CD4-positive, alpha-beta T cell treated with Interleukin-2 at 100 ng/mL for 4 hours (primary cell): ENCODE measurements around the gene TTC8.
"Not testable (repeated sequence)": the region's sequence is repeated elsewhere in the genome, so short reads cannot be mapped to it uniquely, and the experiment has no call there.

Experiments used
- DNase-seq: peaks from one replicate; pipeline ENCODE4 v3.0.0-alpha.2; 2020; ENCODE audit warnings: low spot score

TTC8 gene

GRCh38 chr14:88825078-88825458 is 617 bp downstream of the TTC8 start:
- no peak for DNase-seq

- no peak for DNase-seq
These were observed 1.1 kb downstream of the TTC8 start for GRCh38 chr14:88825503-88825902.

- DNase-seq = no peak
These were observed 4.7 kb downstream of the TTC8 start for GRCh38 chr14:88829188-88829587.

DNA sequence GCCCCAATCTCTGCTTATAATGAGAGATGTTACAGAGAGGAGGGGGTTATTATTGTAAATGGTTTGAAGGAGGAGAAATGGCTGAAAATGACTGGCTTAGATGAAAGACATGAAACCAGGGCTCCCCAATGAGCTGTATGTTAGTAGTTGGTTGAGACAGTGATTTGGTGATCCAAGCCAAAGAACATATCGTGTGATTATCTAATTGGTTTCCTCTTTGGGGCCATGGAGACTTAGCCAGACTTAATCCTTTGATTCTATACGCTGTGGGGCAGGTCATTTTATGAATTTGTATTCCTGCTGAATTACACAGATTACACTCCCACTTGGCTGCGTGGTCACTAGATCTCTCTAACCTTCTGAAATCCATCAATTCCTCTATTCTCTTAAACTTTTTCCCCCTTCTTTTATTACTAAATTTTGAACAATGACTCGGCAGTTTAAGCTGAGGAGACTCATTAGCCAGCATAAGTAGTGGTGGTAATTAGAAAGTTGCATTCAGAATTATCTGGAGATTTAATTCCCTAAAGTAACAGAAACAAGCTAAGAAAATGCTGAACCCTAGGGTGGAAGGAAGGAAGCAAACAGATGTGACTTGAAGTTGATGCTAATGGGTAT is 5.3 kb downstream of the TTC8 start:
- no peak for DNase-seq

- no peak for DNase-seq
These were observed 6.8 kb downstream of the TTC8 start for GRCh38 chr14:88831284-88831683.

GRCh38 chr14:88834883-88835431 is 10.5 kb downstream of the TTC8 start:
- no peak for DNase-seq

DNA sequence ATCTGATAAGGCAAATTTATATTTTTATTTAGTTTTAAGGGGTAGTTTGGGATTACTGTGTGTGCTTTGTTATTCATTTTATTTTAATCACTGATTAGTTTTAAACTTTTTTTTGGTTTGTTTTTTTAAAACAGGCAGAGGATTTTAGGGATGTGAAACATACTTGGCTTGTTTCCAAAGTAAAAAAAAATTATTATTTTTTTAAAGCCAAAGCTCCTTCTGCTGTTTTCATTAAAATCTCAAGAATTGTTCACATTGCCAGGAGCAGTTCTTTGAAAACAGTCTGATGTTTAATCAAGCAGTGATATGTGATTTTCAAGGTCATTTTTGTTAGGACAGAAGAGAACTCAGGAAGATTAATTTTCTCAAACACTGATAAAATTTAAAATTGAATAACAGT is 11.2 kb downstream of the TTC8 start:
- no peak for DNase-seq

- DNase-seq = no peak
These were observed 13.0 kb downstream of the TTC8 start for GRCh38 chr14:88837495-88837894.

GRCh38 chr14:88838015-88838414 is 13.6 kb downstream of the TTC8 start:
- DNase-seq = no peak

GRCh38 chr14:88840926-88841325 is 16.5 kb downstream of the TTC8 start:
- no peak for DNase-seq

GRCh38 chr14:88841741-88842140 is 17.3 kb downstream of the TTC8 start:
- DNase-seq = no peak

GRCh38 chr14:88842414-88842813 is 18.0 kb downstream of the TTC8 start:
- DNase-seq = no peak

GRCh38 chr14:88844980-88845491 is 20.6 kb downstream of the TTC8 start:
- no peak for DNase-seq

GRCh38 chr14:88848571-88848970 is 24.1 kb downstream of the TTC8 start:
- no peak for DNase-seq

DNA sequence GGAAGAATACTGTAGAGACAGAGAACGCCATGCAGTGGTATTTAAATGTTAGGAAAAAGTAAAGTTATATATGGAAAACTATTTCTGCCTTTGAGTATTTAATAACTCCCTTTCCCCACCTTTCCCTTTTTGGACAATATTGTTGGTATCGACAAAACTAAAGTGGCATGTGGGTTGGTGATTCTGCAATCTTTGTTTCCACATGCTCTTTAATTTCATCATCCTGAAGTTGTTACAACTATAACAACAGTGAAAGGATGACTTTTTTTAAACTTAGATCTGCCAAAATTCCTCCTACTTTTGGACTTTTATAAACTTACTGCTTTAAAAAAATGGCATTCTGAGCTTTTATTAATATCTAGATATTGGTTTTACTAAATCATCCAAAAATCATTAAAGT is 25.3 kb downstream of the TTC8 start:
- no peak for DNase-seq

DNA sequence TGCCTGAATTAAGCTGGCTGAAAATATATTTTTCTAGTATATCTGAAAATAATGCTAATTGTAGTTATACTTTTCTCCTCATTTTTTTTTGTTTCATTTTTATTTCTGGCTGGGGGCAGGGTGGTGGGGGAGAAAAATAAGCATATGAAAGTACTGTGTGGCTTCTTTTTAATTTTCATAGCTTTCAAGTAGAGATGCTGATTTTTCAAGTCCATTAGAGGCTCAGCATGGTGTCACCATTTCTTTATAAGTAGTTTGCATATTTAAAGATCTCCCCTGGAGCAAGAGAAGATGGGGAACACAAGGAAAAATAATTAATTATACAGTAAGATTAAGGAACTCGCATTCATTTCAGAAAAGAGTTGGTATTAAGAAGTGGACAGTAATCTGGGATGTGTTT is 27.1 kb downstream of the TTC8 start:
- no peak for DNase-seq

- DNase-seq = no peak
These were observed 28.2 kb downstream of the TTC8 start for GRCh38 chr14:88852632-88853031.

DNA sequence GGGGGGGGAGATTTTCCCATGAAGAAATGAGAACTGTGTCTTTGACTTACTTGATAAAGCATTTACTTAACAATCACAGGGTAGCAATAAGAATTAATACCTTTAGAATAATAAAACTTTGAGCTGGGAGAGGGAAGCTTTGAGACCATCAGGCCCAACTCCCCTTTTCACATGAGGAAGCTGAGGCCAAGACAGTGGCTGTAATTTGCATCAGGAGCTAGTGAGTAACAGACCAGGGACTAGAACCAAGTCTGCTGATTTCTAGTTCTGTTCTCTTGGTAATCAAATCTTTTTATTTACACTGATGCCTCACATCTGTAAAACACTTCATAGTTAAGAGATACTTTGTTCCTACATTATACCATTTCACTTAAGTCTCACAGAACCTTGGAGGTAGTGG is 28.7 kb downstream of the TTC8 start:
- DNase-seq = no peak

GRCh38 chr14:88856786-88857366 is 32.4 kb downstream of the TTC8 start:
- no peak for DNase-seq

DNA sequence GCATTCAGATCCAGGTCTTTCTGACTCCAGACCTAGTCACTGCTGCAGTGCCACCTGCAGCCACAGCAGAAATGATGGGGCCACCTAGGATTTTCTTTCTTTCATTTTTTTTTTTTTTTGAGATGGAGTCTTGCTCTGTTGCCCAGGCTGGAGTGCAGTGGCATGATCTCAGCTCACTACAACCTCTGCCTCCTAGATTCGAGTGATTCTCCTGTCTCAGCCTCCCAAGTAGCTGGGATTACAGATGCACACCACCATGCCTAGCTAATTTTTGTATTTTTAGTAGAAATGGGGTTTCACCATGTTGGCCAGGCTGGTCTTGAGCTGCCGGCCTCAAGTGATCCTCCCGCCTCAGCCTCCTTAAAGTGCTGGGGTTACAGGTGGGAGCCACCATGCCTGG is 33.4 kb downstream of the TTC8 start:
- DNase-seq = not testable (repeated sequence)

GRCh38 chr14:88859118-88859517 is 34.7 kb downstream of the TTC8 start:
- DNase-seq = not testable (repeated sequence)

GRCh38 chr14:88863167-88863566 is 38.7 kb downstream of the TTC8 start:
- no peak for DNase-seq

GRCh38 chr14:88864198-88864597 is 39.7 kb downstream of the TTC8 start:
- DNase-seq = no peak

DNA sequence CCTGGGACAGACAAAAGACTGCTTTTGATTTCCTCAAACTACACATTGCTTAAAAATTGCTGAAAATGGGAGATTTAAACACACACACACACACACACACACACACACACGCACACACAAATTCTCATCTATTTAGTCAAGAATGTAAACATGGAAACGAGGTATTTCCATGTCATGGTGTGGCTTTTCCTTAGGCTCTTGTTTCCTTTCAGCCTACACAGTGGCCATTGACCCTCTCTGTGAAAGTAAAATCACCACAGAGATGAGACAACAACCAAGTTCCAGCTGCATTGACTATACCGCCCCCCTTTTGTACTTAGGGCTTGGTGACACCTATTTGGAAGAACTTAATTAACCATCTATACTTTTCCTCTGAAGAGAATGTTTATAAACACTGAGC is 41.9 kb downstream of the TTC8 start:
- DNase-seq = no peak
